ENCODE results near the gene RPS19BP1. TPM values are rescaled to one million over a fixed set of nuclear protein-coding genes. Genes with fewer than 3 reads are reported as not detected.

RPS19BP1 gene
- total and polyA plus RNA-seq, 12 donors, result 39.5 to 250 (median 153) TPM

DNA sequence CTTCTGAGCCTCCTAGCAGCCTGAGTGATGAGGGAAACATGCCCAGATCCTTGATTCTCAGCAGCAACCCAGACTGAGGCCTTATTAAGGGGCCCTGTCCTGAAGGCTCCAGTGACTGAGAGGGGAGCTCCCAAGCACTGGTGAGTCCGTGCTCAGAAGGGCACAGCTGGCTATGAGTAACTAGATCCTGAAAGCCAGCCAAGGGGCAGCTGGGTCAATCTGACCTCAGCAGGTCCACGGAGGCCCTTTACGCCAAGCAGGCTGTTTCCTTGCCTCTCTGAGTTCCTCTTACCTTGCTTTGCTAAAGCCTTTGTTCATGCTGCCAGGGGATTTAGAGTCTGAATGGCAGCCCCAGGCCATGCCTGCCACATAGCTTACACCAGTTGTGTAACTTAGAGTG lies 49.8 kb downstream of the RPS19BP1 start:
- no peaks in the 10 kb centered on the region for H3K27me3 ChIP-seq
- intact Hi-C loops (cut with DNase I), result no loop called here
- peak overlapping the region in 1 of 5 donors; percentile 34 for H3K27ac ChIP-seq
- peak in 5 of 7 donors; percentile 69 to 88 (median 86) for DNase-seq
- H3K4me1 ChIP-seq (replicated peaks in 1 of 2), result peaks cover 0 to 5% of the 10 kb centered on the region in 2 donors
- no peak overlapping the region for H3K4me3 ChIP-seq
- 38 to 75% (median 43%) methylated on average over 3 of the region's 3 CpGs for WGBS, 4 donors
- H3K9me3 ChIP-seq (replicated peaks in 1 of 3), result no peaks in the 10 kb centered on the region
- no peaks in the 10 kb centered on the region for H3K36me3 ChIP-seq (replicated peaks in 1 of 2)
- no peak for TF ChIP-seq POLR2A (IDR thresholded peaks at IDR 0.05)
- TF ChIP-seq, protein P1, sequence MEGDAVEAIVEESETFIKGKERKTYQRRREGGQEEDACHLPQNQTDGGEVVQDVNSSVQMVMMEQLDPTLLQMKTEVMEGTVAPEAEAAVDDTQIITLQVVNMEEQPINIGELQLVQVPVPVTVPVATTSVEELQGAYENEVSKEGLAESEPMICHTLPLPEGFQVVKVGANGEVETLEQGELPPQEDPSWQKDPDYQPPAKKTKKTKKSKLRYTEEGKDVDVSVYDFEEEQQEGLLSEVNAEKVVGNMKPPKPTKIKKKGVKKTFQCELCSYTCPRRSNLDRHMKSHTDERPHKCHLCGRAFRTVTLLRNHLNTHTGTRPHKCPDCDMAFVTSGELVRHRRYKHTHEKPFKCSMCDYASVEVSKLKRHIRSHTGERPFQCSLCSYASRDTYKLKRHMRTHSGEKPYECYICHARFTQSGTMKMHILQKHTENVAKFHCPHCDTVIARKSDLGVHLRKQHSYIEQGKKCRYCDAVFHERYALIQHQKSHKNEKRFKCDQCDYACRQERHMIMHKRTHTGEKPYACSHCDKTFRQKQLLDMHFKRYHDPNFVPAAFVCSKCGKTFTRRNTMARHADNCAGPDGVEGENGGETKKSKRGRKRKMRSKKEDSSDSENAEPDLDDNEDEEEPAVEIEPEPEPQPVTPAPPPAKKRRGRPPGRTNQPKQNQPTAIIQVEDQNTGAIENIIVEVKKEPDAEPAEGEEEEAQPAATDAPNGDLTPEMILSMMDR (IDR thresholded peaks at IDR 0.05), result no peak

DNA sequence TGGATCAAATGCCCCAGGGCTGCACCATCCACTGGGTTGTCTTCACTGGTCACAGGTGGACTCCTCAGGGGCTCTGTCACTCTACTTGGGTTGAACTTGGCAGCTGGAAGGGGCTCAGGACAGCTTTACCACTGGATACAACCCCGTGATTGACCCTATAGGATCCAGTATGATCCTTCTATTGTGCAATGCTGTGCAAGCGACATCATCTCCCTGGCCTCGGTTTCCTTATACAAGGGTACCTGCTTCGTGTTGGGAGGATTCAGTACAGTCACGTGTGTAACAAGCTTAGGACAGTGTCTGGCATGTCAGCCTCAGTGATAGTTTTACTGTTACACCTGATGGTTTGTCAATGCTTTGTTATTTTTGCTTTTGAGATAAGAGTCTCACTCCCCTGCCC lies 51.0 kb downstream of the RPS19BP1 start:
- no peak for DNase-seq
- Histone ChIP-seq H3K36me3 (replicated peaks in 1 of 2) (no peaks in the 10 kb centered on the region), H3K4me3 (no peak overlapping the region), H3K27ac (no peak overlapping the region), H3K27me3 (no peaks in the 10 kb centered on the region), H3K9me3 (replicated peaks in 1 of 3) (no peaks in the 10 kb centered on the region), H3K4me1 (replicated peaks in 1 of 2) (peaks cover 0 to 5% of the 10 kb centered on the region in 2 donors)
- TF ChIP-seq, protein P1 (IDR thresholded peaks at IDR 0.05), result no peak
- no peak for TF ChIP-seq POLR2A (IDR thresholded peaks at IDR 0.05)
- 85 to 88% (median 87%) methylated on average over 5 of the region's 5 CpGs for WGBS, 4 donors
- intact Hi-C loops (cut with DNase I), result no loop called here

DNA sequence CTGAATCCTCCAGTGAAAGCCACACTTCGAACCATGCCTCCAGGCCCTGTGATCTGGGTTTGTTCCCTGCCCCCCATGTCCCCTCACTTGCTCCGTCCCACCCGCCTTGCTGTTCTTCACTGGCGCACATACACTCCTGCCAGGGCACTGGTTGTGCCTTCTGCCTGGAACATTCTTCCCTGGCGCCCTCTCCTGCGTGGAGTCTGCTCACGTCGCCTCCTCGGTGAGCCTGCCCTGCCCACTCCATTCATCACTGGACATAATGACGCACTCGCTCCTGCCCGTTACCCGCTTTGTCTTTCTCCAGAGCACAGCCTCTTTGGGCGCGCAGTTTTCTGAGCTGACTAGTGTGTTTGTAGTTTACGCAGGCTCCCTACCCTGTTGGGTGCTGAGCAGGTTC lies 51.5 kb downstream of the RPS19BP1 start:
- no peak overlapping the region for H3K4me3 ChIP-seq
- peaks cover 0 to 5% of the 10 kb centered on the region in 2 donors for H3K4me1 ChIP-seq (replicated peaks in 1 of 2)
- H3K9me3 ChIP-seq (replicated peaks in 1 of 3), result no peaks in the 10 kb centered on the region
- TF ChIP-seq, protein P1 (IDR thresholded peaks at IDR 0.05), result no peak
- no peak for TF ChIP-seq POLR2A (IDR thresholded peaks at IDR 0.05)
- intact Hi-C loops (cut with DNase I), result no loop called here
- no peaks in the 10 kb centered on the region for H3K27me3 ChIP-seq
- no peak for DNase-seq
- H3K36me3 ChIP-seq (replicated peaks in 1 of 2), result no peaks in the 10 kb centered on the region
- no peak overlapping the region for H3K27ac ChIP-seq
- 89 to 94% (median 92%) methylated on average over 16 of the region's 16 CpGs for WGBS, 4 donors

DNA sequence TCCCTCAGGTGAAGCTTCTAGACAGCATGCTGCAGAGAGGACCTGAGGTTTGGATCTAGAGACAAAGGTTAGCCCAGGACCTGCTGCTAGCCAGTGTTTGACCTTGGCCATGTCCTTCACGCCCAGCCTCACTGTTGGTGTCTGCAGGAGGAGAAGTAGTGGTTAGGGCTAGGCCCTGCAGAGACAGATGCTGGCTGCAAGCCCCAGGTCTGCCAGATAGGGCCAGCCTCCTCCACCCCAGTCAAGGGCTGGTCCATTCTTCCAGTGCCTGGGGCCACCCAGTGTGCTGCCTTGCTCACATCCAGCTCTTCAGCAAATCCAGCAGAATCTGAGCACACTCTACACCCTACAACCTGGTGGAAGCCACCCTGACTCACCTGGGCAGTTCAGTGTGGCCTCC lies 52.0 kb downstream of the RPS19BP1 start:
- no peak for DNase-seq
- H3K4me1 ChIP-seq (replicated peaks in 1 of 2), result peaks cover 0 to 5% of the 10 kb centered on the region in 2 donors
- H3K36me3 ChIP-seq (replicated peaks in 1 of 2), result no peaks in the 10 kb centered on the region
- H3K4me3 ChIP-seq, result no peak overlapping the region
- H3K27ac ChIP-seq, result no peak overlapping the region
- 40 to 57% (median 45%) methylated on average over 1 of the region's 1 CpG for WGBS, 4 donors
- intact Hi-C loops (cut with DNase I), result no loop called here
- TF ChIP-seq, protein P1 (IDR thresholded peaks at IDR 0.05), result no peak
- no peak for TF ChIP-seq POLR2A (IDR thresholded peaks at IDR 0.05)
- H3K9me3 ChIP-seq (replicated peaks in 1 of 3), result no peaks in the 10 kb centered on the region
- H3K27me3 ChIP-seq, result no peaks in the 10 kb centered on the region
